HepG2 (cell line): Measurements from ENCODE around the gene FJX1. TPM values are rescaled to one million over a fixed set of nuclear protein-coding genes. Genes with fewer than 3 reads are reported as not detected.

Source experiments
- ARID2 ChIP-seq: sonication (generic); formaldehyde crosslinking; IDR thresholded peaks from 2 replicates; pipeline ENCODE4 v1.8.1; 2022; ENCODE audit warnings: mild to moderate bottlenecking, missing genetic modification reagents, borderline replicate concordance
- HOXA3 ChIP-seq: sonication (generic); formaldehyde crosslinking; IDR thresholded peaks from 2 replicates; pipeline ENCODE4 v1.5.0; 2020; ENCODE audit warnings: missing genetic modification reagents
- JUN ChIP-seq: sonication (generic); formaldehyde crosslinking; IDR thresholded peaks from 2 replicates; pipeline ENCODE4 v1.4.0; 2020; ENCODE audit warnings: mild to moderate bottlenecking, missing genetic modification reagents
- KDM1A ChIP-seq: IDR thresholded peaks from 2 replicates; pipeline ENCODE4 v1.6.1; 2016; ENCODE audit warnings: missing compliant biosample characterization
- MED8 ChIP-seq: sonication (generic); formaldehyde crosslinking; IDR thresholded peaks from 2 replicates; pipeline ENCODE4 v1.8.1; 2023; ENCODE audit warnings: mild to moderate bottlenecking, missing genetic modification reagents; ENCODE audit not compliant: insufficient replicate concordance
- MXD4 ChIP-seq: IDR thresholded peaks from 2 replicates; pipeline ENCODE4 v1.6.1; 2016; ENCODE audit warnings: mild to moderate bottlenecking, missing biosample characterization, missing genetic modification reagents
- NR3C1 ChIP-seq: sonication (generic); formaldehyde crosslinking; IDR thresholded peaks from 2 replicates; pipeline ENCODE4 v1.4.0; 2020; ENCODE audit warnings: missing genetic modification reagents
- RARG ChIP-seq: sonication (generic); formaldehyde crosslinking; IDR thresholded peaks from 2 replicates; pipeline ENCODE4 v1.4.0; 2020; ENCODE audit warnings: low read depth, mild to moderate bottlenecking, missing genetic modification reagents
- SMAD1 ChIP-seq: sonication (generic); formaldehyde crosslinking; IDR thresholded peaks from 2 replicates; pipeline ENCODE4 v1.4.0; 2020; ENCODE audit warnings: missing genetic modification reagents, low read depth, mild to moderate bottlenecking, borderline replicate concordance
- XBP1 ChIP-seq: sonication (generic); formaldehyde crosslinking; IDR thresholded peaks from 2 replicates; pipeline ENCODE4 v1.5.0; 2020; ENCODE audit warnings: missing genetic modification reagents
- ZNF160 ChIP-seq: sonication (generic); formaldehyde crosslinking; IDR thresholded peaks from 2 replicates; pipeline ENCODE4 v1.8.0; 2022; ENCODE audit warnings: mild to moderate bottlenecking, inconsistent platforms, missing genetic modification reagents
- ZNF180 ChIP-seq: sonication (generic); formaldehyde crosslinking; IDR thresholded peaks from 2 replicates; pipeline ENCODE4 v1.4.0; 2020; ENCODE audit warnings: low read depth, missing genetic modification reagents, borderline replicate concordance
- ZNF207 ChIP-seq: fragments of 450-650 bp; IDR thresholded peaks from 2 replicates; pipeline ENCODE4 v1.6.1; 2016; ENCODE audit warnings: antibody characterized with exemption, borderline replicate concordance
- ZNF383 ChIP-seq: sonication (generic); formaldehyde crosslinking; IDR thresholded peaks from 2 replicates; pipeline ENCODE4 v1.4.0; 2020; ENCODE audit warnings: missing genetic modification reagents, mild to moderate bottlenecking, borderline replicate concordance
- ZNF430 ChIP-seq: sonication (generic); formaldehyde crosslinking; IDR thresholded peaks from 2 replicates; pipeline ENCODE4 v1.9.0; 2021; ENCODE audit warnings: mild to moderate bottlenecking, missing genetic modification reagents
- ZNF468 ChIP-seq: sonication (generic); formaldehyde crosslinking; IDR thresholded peaks from 2 replicates; pipeline ENCODE4 v1.8.0; 2022; ENCODE audit warnings: mild to moderate bottlenecking, moderate library complexity, missing genetic modification reagents
- ZNF556 ChIP-seq: sonication (generic); formaldehyde crosslinking; IDR thresholded peaks from 2 replicates; pipeline ENCODE4 v1.4.0; 2020; ENCODE audit warnings: mild to moderate bottlenecking, missing genetic modification reagents, borderline replicate concordance
- ZNF574 ChIP-seq: sonication (generic); formaldehyde crosslinking; IDR thresholded peaks from 2 replicates; pipeline ENCODE4 v1.4.0; 2020; ENCODE audit warnings: missing genetic modification reagents
- ZNF777 ChIP-seq: sonication (generic); formaldehyde crosslinking; IDR thresholded peaks from 2 replicates; pipeline ENCODE4 v1.4.0; 2020; ENCODE audit warnings: missing genetic modification reagents
- polyA plus RNA-seq, 8 experiments: library from polyadenylated mRNA; depleted of rRNA in 3 of 8; stranded (reverse) in 7 of 8; unstranded in 1 of 8; fragments of >200 nt; fragmentation: Illumina TruSeq in 4 of 8; extraction: Trizol in 4 of 8; gene quantifications; 2 replicates each; pipeline versions ENCODE4 v1.2.1 to v1.2.3, GENCODE V29; 2011 to 2016; ENCODE audit warnings: low read depth in 4 of 8, missing spikeins in 1 of 8, mixed read lengths in 1 of 8; ENCODE audit not compliant: insufficient read depth in 1 of 8
- total RNA-seq, 5 experiments: library from RNA; depleted of rRNA; stranded (reverse); fragments of >200 nt; fragmentation: Illumina TruSeq; extraction: Trizol; gene quantifications; 2 replicates each; pipeline ENCODE4 v1.2.3, GENCODE V29; 2016; ENCODE audit warnings: low read depth in 1 of 5
- TF ChIP-seq, protein P1 (sequence below): sonication (generic); formaldehyde crosslinking; IDR thresholded peaks from 2 replicates; pipeline ENCODE4 v1.4.0; 2020; ENCODE audit warnings: missing genetic modification reagents, mild to moderate bottlenecking, borderline replicate concordance
- TF ChIP-seq, protein P2 (sequence below): sonication (generic); formaldehyde crosslinking; conservative IDR thresholded peaks from 2 replicates; pipeline ENCODE4 v1.5.0; 2020; ENCODE audit warnings: missing genetic modification reagents

The FJX1 gene
- total and polyA plus RNA-seq, 2 of the 13 experiments (the other 11 are each of a cell fraction or from before 2014, with no cell fraction given), result 0.40 to 0.82 TPM

GRCh38 chr11:35662061-35662648, 43.9 kb downstream of the FJX1 start (continued):
- TF ChIP-seq RARG (CRISPR knock-in tag) (no peak), SMAD1 (CRISPR knock-in tag) (no peak), MED8 (no peak), ZNF574 (no peak), ZNF430 (CRISPR knock-in tag) (no peak), NR3C1 (CRISPR knock-in tag) (no peak), ZNF383 (0 out of 2 replicates have a peak, but pooled peaks have one; percentile 9), ZNF207 (no peak), JUN (no peak), ZNF556 (CRISPR knock-in tag) (peak; percentile 37; the same call in 1 of the 2 replicates), HOXA3 (CRISPR knock-in tag) (no peak), ARID2 (CRISPR knock-in tag) (no peak), KDM1A (CRISPR knock-in tag) (no peak; the same call in 1 of the 2 replicates), ZNF777 (CRISPR knock-in tag) (no peak), ZNF468 (no peak), MXD4 (CRISPR knock-in tag) (no peak), ZNF160 (CRISPR knock-in tag) (no peak), ZNF180 (no peak), XBP1 (CRISPR knock-in tag) (no peak)
- TF ChIP-seq, protein P1, sequence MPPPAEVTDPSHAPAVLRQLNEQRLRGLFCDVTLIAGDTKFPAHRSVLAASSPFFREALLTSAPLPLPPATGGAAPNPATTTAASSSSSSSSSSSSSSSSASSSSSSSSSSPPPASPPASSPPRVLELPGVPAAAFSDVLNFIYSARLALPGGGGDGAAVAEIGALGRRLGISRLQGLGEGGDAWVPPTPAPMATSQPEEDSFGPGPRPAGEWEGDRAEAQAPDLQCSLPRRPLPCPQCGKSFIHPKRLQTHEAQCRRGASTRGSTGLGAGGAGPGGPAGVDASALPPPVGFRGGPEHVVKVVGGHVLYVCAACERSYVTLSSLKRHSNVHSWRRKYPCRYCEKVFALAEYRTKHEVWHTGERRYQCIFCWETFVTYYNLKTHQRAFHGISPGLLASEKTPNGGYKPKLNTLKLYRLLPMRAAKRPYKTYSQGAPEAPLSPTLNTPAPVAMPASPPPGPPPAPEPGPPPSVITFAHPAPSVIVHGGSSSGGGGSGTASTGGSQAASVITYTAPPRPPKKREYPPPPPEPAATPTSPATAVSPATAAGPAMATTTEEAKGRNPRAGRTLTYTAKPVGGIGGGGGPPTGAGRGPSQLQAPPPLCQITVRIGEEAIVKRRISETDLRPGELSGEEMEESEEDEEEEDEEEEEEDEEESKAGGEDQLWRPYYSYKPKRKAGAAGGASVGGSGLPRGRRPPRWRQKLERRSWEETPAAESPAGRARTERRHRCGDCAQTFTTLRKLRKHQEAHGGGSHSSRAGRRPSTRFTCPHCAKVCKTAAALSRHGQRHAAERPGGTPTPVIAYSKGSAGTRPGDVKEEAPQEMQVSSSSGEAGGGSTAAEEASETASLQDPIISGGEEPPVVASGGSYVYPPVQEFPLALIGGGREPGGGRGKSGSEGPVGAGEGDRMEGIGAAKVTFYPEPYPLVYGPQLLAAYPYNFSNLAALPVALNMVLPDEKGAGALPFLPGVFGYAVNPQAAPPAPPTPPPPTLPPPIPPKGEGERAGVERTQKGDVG (CRISPR knock-in tag), result no peak
- TF ChIP-seq, protein P2, sequence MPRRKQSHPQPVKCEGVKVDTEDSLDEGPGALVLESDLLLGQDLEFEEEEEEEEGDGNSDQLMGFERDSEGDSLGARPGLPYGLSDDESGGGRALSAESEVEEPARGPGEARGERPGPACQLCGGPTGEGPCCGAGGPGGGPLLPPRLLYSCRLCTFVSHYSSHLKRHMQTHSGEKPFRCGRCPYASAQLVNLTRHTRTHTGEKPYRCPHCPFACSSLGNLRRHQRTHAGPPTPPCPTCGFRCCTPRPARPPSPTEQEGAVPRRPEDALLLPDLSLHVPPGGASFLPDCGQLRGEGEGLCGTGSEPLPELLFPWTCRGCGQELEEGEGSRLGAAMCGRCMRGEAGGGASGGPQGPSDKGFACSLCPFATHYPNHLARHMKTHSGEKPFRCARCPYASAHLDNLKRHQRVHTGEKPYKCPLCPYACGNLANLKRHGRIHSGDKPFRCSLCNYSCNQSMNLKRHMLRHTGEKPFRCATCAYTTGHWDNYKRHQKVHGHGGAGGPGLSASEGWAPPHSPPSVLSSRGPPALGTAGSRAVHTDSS (CRISPR knock-in tag), result no peak
